GM18870 (cell line): ENCODE data around the gene EPB41L1.
"Not testable (repeated sequence)": the region's sequence is repeated elsewhere in the genome, so short reads cannot be mapped to it uniquely, and the experiment has no call there.

Experiments used
- ATAC-seq: cut with Tn5 transposase; IDR thresholded peaks from one replicate; pipeline ENCODE4 v1.9.1; 2021; ENCODE audit warnings: moderate library complexity; ENCODE audit not compliant: unreplicated experiment

EPB41L1 gene

DNA sequence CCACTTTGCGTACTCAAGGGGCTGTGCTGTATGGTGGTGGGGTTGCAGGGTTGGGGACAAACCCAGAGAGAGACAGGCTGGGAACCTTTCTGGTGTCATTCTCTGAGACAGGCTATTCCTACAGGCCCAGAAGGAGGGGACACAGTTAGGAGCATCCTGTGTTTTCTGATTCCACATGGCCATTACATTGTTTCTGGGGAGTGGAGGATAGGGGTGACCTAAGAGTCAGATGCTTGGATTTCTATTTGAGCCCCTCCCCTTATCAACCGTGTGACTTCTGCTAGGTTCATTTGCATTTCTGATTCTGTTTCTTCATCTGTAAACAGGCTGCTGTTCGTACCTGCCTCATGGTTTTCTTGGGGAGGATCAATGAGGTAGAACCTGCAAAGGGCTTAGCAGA is 29.4 kb upstream of the EPB41L1 start:
- ATAC-seq, result no peak

DNA sequence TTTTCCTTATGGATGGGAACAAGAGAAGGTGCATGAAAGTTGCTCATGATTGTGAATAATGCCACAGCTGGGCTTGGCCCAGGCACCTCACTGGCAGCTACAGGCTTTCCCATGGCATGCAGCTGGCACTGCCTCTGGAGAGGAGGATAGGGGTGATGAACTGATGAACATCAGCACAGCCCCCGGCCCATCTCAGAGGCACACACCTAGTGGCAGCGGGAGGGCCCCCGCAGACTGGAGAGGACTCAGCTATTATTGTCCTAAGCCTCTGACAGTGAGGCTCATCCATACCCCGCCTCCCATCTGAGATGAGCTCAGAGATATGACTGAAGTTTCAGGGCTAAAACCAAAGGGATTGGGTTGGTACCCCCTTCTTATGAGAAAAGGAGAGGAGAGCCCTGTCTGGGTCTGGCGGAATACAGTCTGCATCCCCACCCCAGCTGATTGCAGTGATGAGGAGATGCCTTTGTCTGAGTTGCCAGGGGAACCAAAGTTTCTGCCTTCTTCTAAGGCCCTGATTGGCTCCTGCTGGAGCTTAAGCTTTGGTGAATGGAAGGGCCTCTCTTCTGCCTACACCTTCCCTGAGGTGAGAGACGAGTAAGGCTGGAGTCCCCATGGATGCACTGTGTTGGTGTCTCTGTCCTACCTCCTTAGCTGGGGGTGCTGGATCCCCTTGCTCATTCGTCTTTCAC is 27.6 kb upstream of the EPB41L1 start:
- no peak for ATAC-seq

DNA sequence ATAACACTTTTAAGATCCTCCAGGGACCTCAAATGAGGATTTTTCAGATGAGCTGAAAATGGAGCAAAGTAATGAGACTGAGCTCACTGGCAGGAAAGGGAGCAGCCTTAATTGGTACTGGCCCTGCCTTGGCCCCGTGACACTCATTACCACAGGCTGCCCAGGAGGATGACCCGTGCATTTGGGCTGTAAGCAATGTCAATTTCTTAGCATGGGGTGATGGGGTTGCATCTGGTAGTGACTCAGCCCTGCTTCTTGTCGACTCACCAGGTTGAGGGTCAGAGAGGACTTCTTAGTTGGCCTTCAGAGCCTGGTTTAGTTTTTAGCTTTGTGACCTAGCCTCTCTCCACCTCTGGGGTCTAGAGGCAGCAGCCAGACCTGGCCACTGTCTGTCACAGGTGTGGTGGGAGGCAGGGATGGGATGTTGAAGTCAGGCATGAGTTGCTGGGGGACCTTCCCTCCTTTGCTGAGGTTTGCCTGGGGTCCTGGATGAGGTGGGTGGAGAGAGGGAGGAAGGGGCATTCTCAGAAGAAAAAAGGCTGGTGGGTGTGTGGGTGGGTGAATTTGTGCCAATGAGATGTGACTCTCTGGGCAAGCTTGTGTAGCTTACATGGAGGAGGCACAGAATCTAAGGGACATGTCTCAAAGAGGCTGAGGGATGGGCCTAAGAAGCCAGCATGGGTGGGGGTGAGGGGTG is 25.9 kb upstream of the EPB41L1 start:
- ATAC-seq, result no peak

DNA sequence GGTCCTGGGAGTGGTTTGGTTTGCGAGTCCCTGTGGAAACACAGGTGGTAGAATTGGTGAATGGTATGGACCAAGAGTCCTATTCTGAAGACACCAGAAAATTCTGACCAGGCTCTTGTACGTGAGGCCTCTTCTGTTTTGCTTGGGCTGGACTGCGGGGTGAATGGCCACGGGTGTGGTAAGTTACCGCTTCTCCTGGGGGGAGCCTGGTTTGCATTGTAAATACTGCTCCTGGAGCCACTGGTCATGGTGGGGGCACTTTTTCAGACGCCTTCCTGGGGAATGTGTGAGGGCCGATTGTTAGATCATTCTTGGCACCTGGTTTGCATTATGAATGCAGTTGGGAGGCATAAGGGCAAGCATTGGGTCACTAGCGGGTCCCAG is 25.4 kb upstream of the EPB41L1 start:
- no peak for ATAC-seq

DNA sequence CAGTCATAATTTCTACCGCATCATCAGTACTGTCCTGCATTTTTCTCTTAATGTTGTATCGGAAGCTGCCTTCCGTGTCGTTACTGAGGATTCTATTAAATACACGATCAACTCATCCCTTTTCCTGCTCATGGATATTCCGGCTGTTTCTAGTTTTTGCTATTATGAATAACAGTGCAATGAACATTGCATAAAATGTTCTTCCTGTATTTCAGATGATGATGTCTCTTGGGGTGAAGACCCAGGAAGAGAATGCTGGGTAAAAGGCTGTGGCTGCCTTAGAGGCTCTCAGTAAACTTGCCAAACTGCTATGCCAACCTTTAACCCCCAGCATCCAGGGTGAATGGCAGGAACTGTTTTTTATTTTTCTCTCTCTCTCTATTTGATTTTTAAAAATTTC is 24.1 kb upstream of the EPB41L1 start:
- no peak for ATAC-seq

DNA sequence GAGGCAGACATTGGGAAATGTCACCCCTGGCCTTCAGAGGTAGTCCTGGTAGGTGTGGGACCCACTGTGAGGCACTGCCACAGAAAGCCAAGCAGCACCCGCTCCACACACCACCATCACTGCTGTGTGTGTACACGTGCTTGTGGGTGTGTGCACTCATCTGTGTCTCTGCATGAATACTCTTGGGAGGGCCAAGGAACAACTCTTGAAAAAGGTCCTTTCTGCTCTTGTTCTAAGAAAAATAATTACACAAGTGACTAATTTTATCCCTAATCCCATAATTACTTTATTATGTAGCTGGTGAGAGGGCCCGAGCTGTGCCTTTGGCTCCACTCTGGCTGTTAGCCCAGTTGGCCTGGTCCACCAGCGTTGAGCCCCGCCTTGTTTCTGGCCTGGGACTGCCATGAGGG is 21.7 kb upstream of the EPB41L1 start:
- ATAC-seq, result no peak

DNA sequence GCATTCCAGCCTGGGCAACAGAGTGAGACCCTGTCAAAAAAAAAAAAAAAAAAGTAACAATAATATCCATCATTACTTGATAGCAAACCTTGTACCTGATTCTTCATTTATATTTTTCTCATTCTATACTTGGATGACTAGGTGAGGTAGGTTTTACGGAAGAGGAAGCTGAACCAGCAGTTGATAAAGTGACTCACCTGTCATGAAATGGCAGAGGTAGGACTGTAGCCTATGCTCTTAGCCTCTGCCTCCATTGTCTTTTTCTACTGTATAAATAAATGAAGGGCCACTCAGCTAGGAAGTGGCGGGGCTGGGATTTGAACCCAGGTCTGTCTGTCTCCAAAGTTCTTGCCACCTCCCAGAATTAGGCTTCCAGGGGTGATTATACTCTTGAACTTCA is 20.7 kb upstream of the EPB41L1 start:
- ATAC-seq, result no peak

DNA sequence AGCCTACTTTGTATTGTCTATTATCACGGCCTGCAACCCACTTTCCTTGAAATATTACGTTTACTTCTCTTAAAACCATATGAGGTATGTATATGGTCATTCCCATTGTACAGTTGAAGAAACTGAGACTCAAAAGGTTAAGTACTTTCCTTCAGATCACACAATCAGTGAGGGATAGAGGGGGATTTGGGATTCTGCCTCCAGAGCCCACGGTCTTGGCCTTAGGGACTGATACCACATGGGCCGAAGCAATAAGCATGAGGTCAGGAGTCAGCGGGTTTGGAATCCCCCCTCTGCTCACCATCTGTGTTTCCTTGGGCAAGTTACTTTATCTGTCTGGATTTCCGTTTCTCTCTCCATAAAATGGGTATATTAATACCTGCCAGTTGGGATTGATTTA is 19.4 kb upstream of the EPB41L1 start:
- ATAC-seq, result no peak

DNA sequence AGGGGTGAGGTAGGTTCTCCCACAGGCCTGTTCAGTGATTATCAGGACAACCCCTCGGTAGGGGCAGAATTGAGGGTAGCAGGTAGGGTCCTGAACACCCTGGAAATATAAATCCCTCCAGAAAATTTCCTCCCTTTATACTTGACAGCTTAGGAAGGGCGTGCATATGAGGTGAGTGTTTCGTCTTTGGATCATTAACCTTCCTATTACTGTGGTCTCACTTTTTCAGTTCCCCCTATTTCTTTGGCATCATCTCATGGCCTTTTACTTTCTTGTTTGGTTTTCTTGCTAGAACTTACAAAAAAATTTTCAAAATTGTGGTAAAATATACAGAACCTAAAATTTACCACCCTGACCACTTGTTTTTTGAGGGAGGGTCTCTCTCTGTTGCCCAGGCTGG is 18.7 kb upstream of the EPB41L1 start:
- ATAC-seq, result no peak

DNA sequence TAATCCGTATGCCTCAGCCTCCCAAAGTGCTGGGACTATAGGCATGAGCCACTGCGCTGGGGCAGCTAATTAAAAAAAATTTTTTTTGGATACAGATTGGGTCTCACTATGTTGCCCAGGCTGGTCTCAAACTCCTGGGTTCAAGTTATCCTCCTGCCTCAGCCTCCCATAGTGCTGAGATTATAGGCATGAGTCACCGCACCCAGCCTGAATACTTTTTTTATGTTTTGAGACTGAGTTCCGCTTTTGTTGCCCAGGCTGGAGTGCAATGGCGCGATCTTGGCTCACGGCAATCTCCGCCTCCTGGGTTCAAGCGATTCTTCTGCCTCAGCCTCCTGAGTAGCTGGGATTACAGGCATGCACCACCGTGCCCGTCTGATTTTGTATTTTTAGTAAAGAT is 17.2 kb upstream of the EPB41L1 start:
- not testable (repeated sequence) for ATAC-seq

DNA sequence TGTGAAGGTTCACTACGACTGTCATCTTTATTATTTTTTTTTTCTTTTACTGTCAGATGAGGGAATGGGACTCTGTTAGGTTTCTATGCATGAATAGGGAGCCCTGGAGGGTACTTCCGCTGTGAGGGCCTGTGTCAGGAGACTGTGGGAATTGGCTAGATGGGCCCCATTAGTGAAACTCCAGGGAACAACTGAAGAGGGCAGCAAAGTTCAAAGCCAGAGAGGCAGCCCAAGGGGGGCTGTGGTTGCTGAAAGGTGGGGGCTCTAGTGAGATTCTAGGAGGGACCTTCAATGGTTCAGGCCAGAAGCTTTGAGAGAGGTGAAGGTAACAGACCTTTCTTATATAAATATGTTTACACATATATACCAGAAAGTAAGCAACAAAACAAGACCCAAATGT is 13.2 kb upstream of the EPB41L1 start:
- ATAC-seq, result no peak

DNA sequence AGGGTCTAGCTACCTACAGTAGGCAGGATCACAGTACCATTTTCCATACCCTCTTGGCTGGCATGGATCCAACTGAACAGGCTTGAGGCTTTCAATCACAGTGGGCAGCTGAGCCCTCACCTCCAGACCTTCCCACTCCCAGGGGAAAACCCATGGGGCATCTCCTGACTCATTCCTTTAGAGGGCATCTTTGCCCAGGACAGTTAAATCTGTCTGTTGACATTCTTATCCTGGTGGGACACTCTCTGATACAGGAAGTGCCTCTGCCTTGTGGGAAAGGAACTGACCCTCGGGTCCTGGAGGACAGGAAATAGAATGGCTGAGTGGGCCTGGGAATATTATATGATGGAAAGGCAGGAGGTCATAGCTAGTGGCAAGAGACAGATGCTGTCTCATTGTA is 10.2 kb upstream of the EPB41L1 start:
- no peak for ATAC-seq

DNA sequence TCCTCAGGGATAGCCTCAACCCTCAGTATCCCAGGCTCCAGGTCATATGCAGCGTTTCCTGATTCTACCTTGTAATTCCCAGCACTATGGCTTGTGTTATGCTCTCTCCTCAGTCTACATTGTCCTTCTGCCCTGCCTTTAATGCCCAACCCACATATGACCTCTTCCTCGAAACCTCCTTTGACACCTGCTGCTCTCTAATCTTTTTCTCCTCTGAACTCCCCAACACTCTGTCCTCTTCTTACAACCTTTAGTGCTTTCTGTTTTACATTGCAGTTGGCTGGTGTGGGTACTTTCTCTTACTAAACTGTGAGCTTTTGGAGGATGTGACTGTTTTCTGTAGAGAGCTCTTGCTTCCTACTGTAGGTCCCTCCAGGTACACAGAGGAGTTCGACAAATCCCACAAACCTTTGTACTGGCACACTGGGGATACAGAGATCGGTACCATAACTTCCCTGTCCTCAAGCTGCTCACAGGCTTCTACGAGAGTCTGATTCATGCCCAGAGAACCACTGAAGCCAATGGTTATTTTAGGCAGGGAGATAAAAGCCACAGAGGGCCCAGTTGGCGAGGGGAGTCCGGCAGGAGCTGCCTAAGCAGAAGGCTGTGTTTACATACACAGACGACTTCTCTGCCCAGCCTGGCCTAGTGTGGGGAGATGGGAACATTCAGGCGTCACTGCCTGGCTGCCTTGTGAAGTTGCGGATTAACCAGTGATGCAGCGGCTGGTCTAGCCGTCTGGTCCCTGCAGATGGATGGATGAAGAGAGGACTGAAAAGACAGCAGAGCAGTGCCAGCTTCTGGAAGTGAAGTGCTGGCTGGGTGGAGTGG is 8.4 kb upstream of the EPB41L1 start:
- ATAC-seq, result no peak

DNA sequence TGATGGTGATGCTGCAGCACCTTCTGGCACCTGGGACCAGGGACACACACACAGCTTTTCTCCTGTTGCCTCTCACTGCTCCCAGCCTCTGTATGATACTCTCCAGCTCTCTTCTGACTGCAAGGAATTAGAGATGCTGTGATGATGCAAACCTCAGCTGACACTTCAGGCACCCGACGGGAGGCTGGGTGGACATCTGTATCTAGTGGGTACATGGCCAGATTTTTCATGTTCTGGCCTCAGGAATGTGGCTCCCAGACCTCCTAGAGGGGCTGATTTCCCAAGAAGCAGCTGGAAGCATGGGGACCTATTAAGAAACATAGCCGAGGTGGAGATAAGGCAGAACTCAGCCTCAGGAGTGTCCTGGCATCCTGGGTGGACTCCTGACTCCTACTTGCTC is 6.8 kb upstream of the EPB41L1 start:
- no peak for ATAC-seq

DNA sequence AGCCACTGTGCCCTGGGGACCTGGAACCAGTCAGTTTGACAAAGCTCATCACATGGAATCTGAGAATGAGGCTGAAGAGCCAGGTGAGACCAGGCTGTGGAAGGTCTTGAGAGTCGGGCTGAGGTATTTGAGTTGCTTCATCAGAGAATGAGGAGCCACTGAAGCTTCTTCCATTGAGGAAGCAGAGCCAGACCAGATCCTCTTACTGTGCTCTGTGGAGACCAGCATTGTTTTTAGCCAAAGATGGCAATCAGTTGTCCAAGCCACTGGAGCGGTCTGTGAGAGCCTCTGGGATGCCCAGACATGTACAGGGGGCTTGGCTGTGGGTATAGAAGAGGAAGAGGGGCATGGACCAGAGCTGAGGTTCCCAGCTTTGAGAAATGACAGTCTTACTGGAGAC is 6.1 kb upstream of the EPB41L1 start:
- ATAC-seq, result no peak

DNA sequence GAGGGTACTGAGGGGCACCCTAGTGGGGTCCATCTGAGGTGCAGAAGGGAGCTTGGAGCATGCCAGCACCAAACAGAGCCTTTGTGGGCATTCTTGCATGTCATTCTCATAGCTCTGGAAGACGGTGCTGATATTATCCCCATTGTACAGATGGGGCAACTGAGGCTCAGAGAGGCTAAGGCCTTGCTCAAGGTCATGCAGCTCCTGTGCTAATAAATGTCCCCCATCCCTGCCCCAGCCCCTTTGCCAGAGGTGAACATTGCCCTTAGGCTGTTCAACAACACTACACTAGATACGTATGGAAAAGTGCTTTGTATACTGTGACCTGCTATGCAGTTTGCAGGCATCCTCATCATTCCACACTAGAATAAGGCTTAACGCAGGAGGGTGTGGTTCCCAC is 5.5 kb upstream of the EPB41L1 start:
- ATAC-seq, result no peak

DNA sequence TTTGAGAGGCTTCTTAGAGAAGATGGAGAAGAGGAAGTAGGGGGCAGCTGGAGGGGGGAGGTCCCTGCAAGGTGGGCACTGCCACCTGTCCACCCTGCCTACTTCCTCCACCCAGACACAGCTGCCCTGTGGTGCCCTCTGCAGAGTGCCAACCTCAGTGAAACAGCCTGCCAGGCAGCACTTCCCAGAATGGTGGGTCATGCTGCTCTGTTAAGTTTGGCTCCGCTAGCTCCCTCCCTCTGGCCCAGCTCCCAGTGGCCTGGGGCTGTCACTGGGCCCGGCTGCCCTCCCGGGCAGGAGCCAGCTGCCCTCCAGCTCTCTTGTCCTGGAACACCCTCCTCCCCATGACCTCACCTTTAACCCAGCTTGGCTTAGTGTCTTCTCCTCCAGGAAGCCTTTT is 5.1 kb upstream of the EPB41L1 start:
- ATAC-seq, result no peak

DNA sequence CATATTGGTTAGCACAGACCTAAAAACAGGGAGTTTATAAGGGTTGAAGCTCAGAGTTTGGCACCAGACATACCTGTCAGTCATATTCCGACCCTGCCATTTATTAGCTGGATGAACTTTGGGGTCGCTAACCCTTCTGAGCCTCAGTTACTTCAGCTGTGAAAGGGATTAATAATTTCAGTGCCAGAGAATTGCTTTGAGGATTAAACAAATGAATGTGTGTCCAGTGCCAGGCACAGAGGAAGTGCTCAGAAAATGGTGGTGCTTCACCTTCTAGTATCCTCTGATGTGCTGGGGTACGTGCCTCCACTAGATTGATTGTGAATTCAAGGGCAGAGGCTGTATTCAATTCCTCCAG is 4.1 kb upstream of the EPB41L1 start:
- no peak for ATAC-seq

DNA sequence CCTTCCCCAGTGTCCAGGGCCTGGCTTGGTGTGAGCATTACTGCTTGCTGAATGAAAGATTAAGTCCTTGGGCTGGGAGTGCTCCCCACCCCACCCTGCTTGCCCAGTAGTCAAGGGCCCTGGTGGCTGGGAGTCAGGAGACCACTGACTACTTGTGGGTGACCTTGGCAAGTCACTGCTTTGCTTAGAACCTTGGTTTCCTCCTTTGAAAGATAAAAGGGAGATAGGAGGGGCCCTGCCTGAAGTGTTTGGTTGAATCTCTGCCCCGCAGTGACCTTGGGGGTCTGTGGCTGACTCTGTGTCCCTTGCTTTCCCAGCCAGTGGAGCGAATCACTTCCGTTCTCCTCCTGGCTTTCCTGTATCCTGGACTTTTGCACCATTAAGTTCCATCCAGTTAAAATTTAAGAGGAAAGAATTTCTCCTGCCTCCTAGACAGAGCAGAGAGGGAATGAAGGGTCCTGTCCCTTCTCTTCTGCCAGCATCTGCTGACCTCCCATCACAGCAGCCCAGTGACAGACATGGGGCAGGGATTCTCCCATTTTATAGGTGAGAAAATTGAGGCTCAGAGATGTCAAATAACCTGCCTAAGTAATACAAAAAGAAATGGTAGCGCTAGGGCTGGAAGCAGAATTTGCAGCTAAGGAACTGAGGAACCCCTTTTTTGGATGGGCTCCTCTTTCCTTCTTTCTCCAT is 3.5 kb upstream of the EPB41L1 start:
- ATAC-seq, result no peak

DNA sequence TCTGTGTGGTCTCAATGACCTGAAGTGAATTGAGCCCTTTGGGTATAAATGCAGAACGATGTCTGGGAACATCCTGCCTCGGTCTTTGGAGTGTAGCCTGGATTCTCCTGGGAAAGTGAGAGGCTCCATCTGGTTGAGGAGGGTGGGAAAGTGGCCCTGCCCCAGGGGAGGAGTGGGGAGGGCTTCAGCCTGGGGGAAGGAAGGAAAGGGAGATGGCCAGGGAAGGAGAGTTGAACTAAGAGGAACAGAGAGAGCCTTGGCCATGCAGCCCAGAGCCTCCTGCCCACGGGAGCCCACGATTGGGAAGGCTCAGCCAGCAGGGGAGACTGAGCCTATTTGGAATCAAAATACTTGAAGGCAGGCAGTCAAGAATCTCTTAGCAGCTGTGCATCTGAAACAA is 2.3 kb upstream of the EPB41L1 start:
- ATAC-seq, result no peak

DNA sequence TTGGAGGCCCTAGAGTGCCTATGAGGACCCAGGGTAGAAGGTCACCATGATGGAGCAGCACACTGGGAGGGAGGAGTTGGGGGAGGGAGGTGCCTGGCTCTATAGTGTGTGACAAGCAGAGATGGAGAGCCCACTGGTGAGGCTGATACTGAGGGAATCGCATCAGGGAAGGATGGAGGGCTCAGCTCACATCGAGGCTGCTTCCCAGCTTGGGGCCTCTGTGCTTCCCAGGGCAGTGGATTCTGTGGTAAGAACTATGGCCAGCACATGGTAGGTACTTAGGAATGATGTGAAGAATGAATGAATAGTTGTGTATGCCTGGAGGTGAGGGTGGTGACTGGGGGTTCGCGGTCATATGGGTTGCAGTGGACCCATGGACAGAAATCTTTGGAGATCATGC is 1.3 kb upstream of the EPB41L1 start:
- no peak for ATAC-seq
